Breast epithelium (tissue), 3 donors: ENCODE measurements around the gene IL13.

Source experiments
- CTCF ChIP-seq, 3 donors: fragments of 450-650 bp; IDR thresholded peaks; one replicate each; pipeline ENCODE4 v1.5.1; 2016 to 2017; ENCODE audit warnings: antibody characterized with exemption in 3 of 3, mild to moderate bottlenecking in 3 of 3, moderate library complexity in 3 of 3
- POLR2A ChIP-seq: fragments of 450-650 bp; IDR thresholded peaks from one replicate; pipeline ENCODE4 v1.6.1; 2016; ENCODE audit warnings: antibody characterized with exemption, mild to moderate bottlenecking, moderate library complexity
- POLR2AphosphoS5 ChIP-seq, 3 donors: sonication (generic); formaldehyde crosslinking; IDR thresholded peaks; one replicate each; pipeline ENCODE4 v1.6.1; 2017; ENCODE audit warnings: antibody characterized with exemption in 3 of 3

GRCh38 chr5:132708645-132709044 is 50.7 kb downstream of the IL13 start:
- TF ChIP-seq CTCF (IDR thresholded peaks at IDR 0.05) (no peak), POLR2AphosphoS5 (IDR thresholded peaks at IDR 0.05) (no peak), POLR2A (no peak)
